ENCODE results near the gene ABCB9. TPM values are rescaled to one million over a fixed set of nuclear protein-coding genes. Genes with fewer than 3 reads are reported as not detected.

Gene ABCB9
- polyA plus RNA-seq, 1 donor from 2014 or later, result 19.7 TPM

DNA sequence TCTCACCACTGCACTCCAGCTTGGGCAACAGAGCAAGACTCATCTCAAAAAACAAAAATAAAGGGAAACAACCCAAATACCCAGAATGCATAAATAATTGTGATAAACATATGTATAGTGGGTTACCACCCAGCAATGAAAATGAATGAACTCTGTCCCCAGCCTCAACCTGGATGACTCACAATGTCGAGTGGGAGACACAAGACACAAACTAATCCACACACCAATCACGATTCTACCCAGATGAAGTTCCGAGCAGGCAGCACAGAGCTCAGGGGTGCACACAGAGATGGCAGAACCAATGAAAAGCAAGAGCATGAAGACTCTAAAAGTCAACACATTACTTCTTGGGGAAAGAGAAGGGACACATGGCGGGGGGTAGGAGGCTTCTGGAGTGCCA lies 27.1 kb downstream of the ABCB9 start:
- no peak overlapping the region for H3K27ac ChIP-seq (ENCODE audit: low read length)
- H3K79me2 ChIP-seq (replicated peaks; ENCODE audit: insufficient read depth, low read length), result no peaks in the 10 kb centered on the region
- no peaks in the 10 kb centered on the region for H3K9me2 ChIP-seq (ENCODE audit: insufficient read depth, low read length)
- H4K20me1 ChIP-seq (ENCODE audit: insufficient read depth), result no peaks in the 10 kb centered on the region
- no peak overlapping the region for H3K4me3 ChIP-seq (ENCODE audit: low read length)
- H3K9me3 ChIP-seq (ENCODE audit: low read length), result no peaks in the 10 kb centered on the region
- H3K4me2 ChIP-seq (ENCODE audit: low read length), result no peak overlapping the region
- no peaks in the 10 kb centered on the region for H3K27me3 ChIP-seq (ENCODE audit: insufficient read depth, low read depth, low read length)
- H3K36me3 ChIP-seq (ENCODE audit: insufficient read depth, low read length), result no peaks in the 10 kb centered on the region
- TF ChIP-seq, protein P1, sequence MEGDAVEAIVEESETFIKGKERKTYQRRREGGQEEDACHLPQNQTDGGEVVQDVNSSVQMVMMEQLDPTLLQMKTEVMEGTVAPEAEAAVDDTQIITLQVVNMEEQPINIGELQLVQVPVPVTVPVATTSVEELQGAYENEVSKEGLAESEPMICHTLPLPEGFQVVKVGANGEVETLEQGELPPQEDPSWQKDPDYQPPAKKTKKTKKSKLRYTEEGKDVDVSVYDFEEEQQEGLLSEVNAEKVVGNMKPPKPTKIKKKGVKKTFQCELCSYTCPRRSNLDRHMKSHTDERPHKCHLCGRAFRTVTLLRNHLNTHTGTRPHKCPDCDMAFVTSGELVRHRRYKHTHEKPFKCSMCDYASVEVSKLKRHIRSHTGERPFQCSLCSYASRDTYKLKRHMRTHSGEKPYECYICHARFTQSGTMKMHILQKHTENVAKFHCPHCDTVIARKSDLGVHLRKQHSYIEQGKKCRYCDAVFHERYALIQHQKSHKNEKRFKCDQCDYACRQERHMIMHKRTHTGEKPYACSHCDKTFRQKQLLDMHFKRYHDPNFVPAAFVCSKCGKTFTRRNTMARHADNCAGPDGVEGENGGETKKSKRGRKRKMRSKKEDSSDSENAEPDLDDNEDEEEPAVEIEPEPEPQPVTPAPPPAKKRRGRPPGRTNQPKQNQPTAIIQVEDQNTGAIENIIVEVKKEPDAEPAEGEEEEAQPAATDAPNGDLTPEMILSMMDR (IDR thresholded peaks at IDR 0.05; ENCODE audit: poor library complexity, severe bottlenecking), result no peak
- no peak for TF ChIP-seq EZH2 (IDR thresholded peaks at IDR 0.05; ENCODE audit: borderline replicate concordance, insufficient read depth, low read length, poor library complexity, severe bottlenecking)
- no peaks in the 10 kb centered on the region for H3F3A ChIP-seq (ENCODE audit: insufficient read depth, low read length, poor library complexity, severe bottlenecking)
- no peak overlapping the region for H2AFZ ChIP-seq (ENCODE audit: low read depth, low read length)
- H3K9ac ChIP-seq (ENCODE audit: low read length), result no peak overlapping the region

DNA sequence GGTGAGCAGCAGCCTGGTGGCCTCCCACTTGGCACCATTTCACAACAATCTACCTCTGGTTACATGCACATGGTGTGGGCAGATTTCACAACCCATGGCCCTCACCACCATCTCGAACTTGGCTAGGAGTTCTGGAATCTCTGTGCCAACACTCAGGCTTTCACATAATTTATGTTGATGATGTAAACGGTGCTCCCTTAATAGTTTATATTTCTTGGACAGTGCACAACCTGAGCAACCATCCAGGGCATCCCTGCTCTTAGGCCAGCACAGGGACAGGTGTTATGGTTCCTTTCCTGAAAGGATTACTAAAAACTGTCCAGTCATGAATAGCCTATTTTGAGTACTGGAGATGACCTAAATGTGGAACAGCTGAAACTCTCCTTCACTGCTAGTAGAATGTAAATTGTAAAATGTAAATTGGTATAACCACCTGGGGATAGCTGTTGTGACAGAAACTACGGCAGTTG lies 28.6 kb downstream of the ABCB9 start:
- H3F3A ChIP-seq (ENCODE audit: insufficient read depth, low read length, poor library complexity, severe bottlenecking), result no peaks in the 10 kb centered on the region
- no peaks in the 10 kb centered on the region for H3K79me2 ChIP-seq (replicated peaks; ENCODE audit: insufficient read depth, low read length)
- no peaks in the 10 kb centered on the region for H4K20me1 ChIP-seq (ENCODE audit: insufficient read depth)
- no peak overlapping the region for H3K4me3 ChIP-seq (ENCODE audit: low read length)
- no peak overlapping the region for H3K27ac ChIP-seq (ENCODE audit: low read length)
- no peaks in the 10 kb centered on the region for H3K9me2 ChIP-seq (ENCODE audit: insufficient read depth, low read length)
- H3K9me3 ChIP-seq (ENCODE audit: low read length), result no peaks in the 10 kb centered on the region
- no peaks in the 10 kb centered on the region for H3K36me3 ChIP-seq (ENCODE audit: insufficient read depth, low read length)
- no peaks in the 10 kb centered on the region for H3K27me3 ChIP-seq (ENCODE audit: insufficient read depth, low read depth, low read length)
- TF ChIP-seq, protein P1 (IDR thresholded peaks at IDR 0.05; ENCODE audit: poor library complexity, severe bottlenecking), result no peak
- TF ChIP-seq TAF1 (IDR thresholded peaks at IDR 0.05; ENCODE audit: low read depth), result no peak
- TF ChIP-seq POLR2AphosphoS5 (IDR thresholded peaks at IDR 0.05), result no peak
- TF ChIP-seq, protein P2, sequence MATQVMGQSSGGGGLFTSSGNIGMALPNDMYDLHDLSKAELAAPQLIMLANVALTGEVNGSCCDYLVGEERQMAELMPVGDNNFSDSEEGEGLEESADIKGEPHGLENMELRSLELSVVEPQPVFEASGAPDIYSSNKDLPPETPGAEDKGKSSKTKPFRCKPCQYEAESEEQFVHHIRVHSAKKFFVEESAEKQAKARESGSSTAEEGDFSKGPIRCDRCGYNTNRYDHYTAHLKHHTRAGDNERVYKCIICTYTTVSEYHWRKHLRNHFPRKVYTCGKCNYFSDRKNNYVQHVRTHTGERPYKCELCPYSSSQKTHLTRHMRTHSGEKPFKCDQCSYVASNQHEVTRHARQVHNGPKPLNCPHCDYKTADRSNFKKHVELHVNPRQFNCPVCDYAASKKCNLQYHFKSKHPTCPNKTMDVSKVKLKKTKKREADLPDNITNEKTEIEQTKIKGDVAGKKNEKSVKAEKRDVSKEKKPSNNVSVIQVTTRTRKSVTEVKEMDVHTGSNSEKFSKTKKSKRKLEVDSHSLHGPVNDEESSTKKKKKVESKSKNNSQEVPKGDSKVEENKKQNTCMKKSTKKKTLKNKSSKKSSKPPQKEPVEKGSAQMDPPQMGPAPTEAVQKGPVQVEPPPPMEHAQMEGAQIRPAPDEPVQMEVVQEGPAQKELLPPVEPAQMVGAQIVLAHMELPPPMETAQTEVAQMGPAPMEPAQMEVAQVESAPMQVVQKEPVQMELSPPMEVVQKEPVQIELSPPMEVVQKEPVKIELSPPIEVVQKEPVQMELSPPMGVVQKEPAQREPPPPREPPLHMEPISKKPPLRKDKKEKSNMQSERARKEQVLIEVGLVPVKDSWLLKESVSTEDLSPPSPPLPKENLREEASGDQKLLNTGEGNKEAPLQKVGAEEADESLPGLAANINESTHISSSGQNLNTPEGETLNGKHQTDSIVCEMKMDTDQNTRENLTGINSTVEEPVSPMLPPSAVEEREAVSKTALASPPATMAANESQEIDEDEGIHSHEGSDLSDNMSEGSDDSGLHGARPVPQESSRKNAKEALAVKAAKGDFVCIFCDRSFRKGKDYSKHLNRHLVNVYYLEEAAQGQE (IDR thresholded peaks at IDR 0.05; ENCODE audit: borderline replicate concordance), result no peak
- no peak for TF ChIP-seq MXI1 (conservative IDR thresholded peaks at IDR 0.05; ENCODE audit: poor library complexity, severe bottlenecking)
- no peak for TF ChIP-seq EZH2 (IDR thresholded peaks at IDR 0.05; ENCODE audit: borderline replicate concordance, insufficient read depth, low read length, poor library complexity, severe bottlenecking)
- TF ChIP-seq RAD21 (conservative IDR thresholded peaks at IDR 0.05), result no peak
- TF ChIP-seq SMC3 (conservative IDR thresholded peaks at IDR 0.05; ENCODE audit: poor library complexity), result no peak
- no peak for TF ChIP-seq EP300 (conservative IDR thresholded peaks at IDR 0.05; ENCODE audit: poor library complexity, severe bottlenecking)
- no peak overlapping the region for H2AFZ ChIP-seq (ENCODE audit: low read depth, low read length)
- H3K9ac ChIP-seq (ENCODE audit: low read length), result no peak overlapping the region
- no peak overlapping the region for H3K4me2 ChIP-seq (ENCODE audit: low read length)
